Fibroblast of lung (primary cell): ENCODE measurements around the gene HACL1. TPM values are rescaled to one million over a fixed set of nuclear protein-coding genes. Genes with fewer than 3 reads are reported as not detected.

ENCODE experiments used
- DNase-seq, 2 donors: peaks; one replicate each; pipeline versions ENCODE4 v3.0.0 to v3.0.0-alpha.2; 2010; ENCODE audit warnings: low read depth in 2 of 2
- H2AFZ ChIP-seq: 2 replicates; pipeline ENCODE4 v1.5.1; 2012; ENCODE audit warnings: low read length, control low read depth, inconsistent platforms
- H3K27ac ChIP-seq: 2 replicates; pipeline ENCODE4 v1.5.1; 2011; ENCODE audit warnings: low read length, control low read depth; ENCODE audit not compliant: insufficient read depth
- H3K27me3 ChIP-seq: 2 replicates; pipeline ENCODE4 v1.5.1; 2011; ENCODE audit warnings: mild to moderate bottlenecking, low read length; ENCODE audit not compliant: control insufficient read depth, insufficient read depth
- H3K36me3 ChIP-seq: 2 replicates; pipeline ENCODE4 v1.5.1; 2011; ENCODE audit warnings: low read length; ENCODE audit not compliant: control insufficient read depth, insufficient read depth
- H3K4me1 ChIP-seq: 2 replicates; pipeline ENCODE4 v1.5.1; 2011; ENCODE audit warnings: low read length; ENCODE audit not compliant: control insufficient read depth, insufficient read depth; ENCODE audit errors: extremely low read depth
- H3K4me2 ChIP-seq: 2 replicates; pipeline ENCODE4 v1.5.1; 2011; ENCODE audit warnings: low read length, control low read depth; ENCODE audit not compliant: insufficient read depth; ENCODE audit errors: extremely low read depth
- H3K4me3 ChIP-seq, 4 experiments: fragments of 200-600 bp in 1 of 4; sonication (generic) in 1 of 4; replicated peaks in 1 of 4; 2 replicates each; pipeline ENCODE4 v1.5.1; 2011 to 2016; ENCODE audit warnings: low read length in 4 of 4, low read depth in 3 of 4, mild to moderate bottlenecking in 3 of 4, control low read depth in 2 of 4, inconsistent platforms in 1 of 4, mixed read lengths in 1 of 4; ENCODE audit not compliant: insufficient read depth in 1 of 4; ENCODE audit errors: control extremely low read depth in 1 of 4
- H3K79me2 ChIP-seq: 2 replicates; pipeline ENCODE4 v1.5.1; 2012; ENCODE audit warnings: mild to moderate bottlenecking, low read length, inconsistent platforms; ENCODE audit not compliant: control insufficient read depth, insufficient read depth
- H3K9ac ChIP-seq: 2 replicates; pipeline ENCODE4 v1.5.1; 2011; ENCODE audit warnings: mild to moderate bottlenecking, low read length, control low read depth; ENCODE audit not compliant: insufficient read depth
- H3K9me3 ChIP-seq: 2 replicates; pipeline ENCODE4 v1.5.1; 2012; ENCODE audit warnings: low read depth, low read length; ENCODE audit not compliant: control insufficient read depth, insufficient read depth
- H4K20me1 ChIP-seq: 2 replicates; pipeline ENCODE4 v1.5.1; 2011; ENCODE audit warnings: low read length; ENCODE audit not compliant: control insufficient read depth, insufficient read depth; ENCODE audit errors: extremely low read depth
- CTCF ChIP-seq, 2 donors: IDR thresholded peaks in 1 of 2; conservative IDR thresholded peaks in 1 of 2; 1 replicate in 1 of 2; 2 replicates in 1 of 2; pipeline ENCODE4 v1.5.1; 2011 to 2012; ENCODE audit warnings: low read length in 2 of 2, control low read depth in 1 of 2, inconsistent platforms in 1 of 2, low read depth in 1 of 2, mild to moderate bottlenecking in 1 of 2
- EZH2 ChIP-seq: IDR thresholded peaks from 2 replicates; pipeline ENCODE4 v1.5.1; 2012; ENCODE audit warnings: low read length, control low read depth, mild to moderate bottlenecking; ENCODE audit errors: missing control alignments
- polyA plus RNA-seq, 2 donors: library from polyadenylated mRNA; depleted of rRNA in 1 of 2; stranded (reverse) in 1 of 2; unstranded in 1 of 2; fragments of >200 nt; gene quantifications; 2 replicates each; pipeline ENCODE4 v1.2.1, GENCODE V29; 2011 to 2012; ENCODE audit warnings: missing spikeins in 1 of 2
- total RNA-seq: library from RNA; depleted of rRNA; stranded (reverse); fragments of >200 nt; gene quantifications from 2 replicates; pipeline ENCODE4 v1.2.1, GENCODE V29; 2014

Gene HACL1
- total and polyA plus RNA-seq, 2 donors (not counting 1 experiment from before 2014, with no cell fraction given): 16.0 to 20.6 TPM

DNA sequence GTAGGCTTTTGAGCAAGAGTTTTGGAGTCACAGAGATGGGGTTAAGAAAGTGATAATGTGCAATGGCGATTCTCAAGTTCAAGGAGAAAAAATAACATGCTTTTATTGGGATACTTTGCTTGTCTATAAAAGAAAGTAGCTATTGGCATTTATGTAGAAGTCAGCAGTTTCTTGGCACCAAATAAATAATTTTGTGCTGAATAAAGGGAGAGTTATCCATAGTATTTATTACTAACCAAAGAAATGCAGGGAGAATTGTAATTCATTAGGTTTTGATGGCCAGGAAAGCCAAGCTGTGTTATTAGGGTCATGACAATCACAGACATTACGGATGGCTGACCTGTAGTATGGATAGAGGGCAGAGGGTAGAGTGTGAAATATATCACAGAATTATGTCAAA lies 33.3 kb upstream of the HACL1 start:
- H2AFZ ChIP-seq: no peak overlapping the region
- DNase-seq: peak in 1 of 2 donors; percentile 54
- H3K27me3 ChIP-seq: no peaks in the 10 kb centered on the region
- H3K36me3 ChIP-seq: no peaks in the 10 kb centered on the region
- H4K20me1 ChIP-seq: no peaks in the 10 kb centered on the region
- no peaks in the 10 kb centered on the region for H3K9me3 ChIP-seq
- no peaks in the 10 kb centered on the region for H3K79me2 ChIP-seq
- TF ChIP-seq EZH2 (no peak), CTCF (conservative IDR thresholded peaks at IDR 0.05 in 1 of 2, IDR thresholded peaks at IDR 0.05 in 1 of 2; ENCODE audit: low read depth in 1 of 2, low read length in 2 of 2) (no peak)
- H3K27ac ChIP-seq: peak overlapping the region; percentile 96
- H3K4me2 ChIP-seq: no peak overlapping the region
- no peak overlapping the region for H3K9ac ChIP-seq
- no peak overlapping the region for H3K4me3 ChIP-seq
- H3K4me1 ChIP-seq: peaks cover 40% of the 10 kb centered on the region

GRCh38 chr3:15633766-15634598 lies 32.6 kb upstream of the HACL1 start:
- Histone ChIP-seq H2AFZ (no peak overlapping the region), H3K36me3 (no peaks in the 10 kb centered on the region), H4K20me1 (no peaks in the 10 kb centered on the region), H3K4me1 (peaks cover 40% of the 10 kb centered on the region), H3K9me3 (no peaks in the 10 kb centered on the region), H3K4me3 (no peak overlapping the region), H3K4me2 (peak overlapping the region; percentile 33), H3K27me3 (no peaks in the 10 kb centered on the region), H3K9ac (no peak overlapping the region), H3K79me2 (no peaks in the 10 kb centered on the region), H3K27ac (peak overlapping the region; percentile 96)
- DNase-seq: peak; percentile 19 to 59
- TF ChIP-seq CTCF (conservative IDR thresholded peaks at IDR 0.05 in 1 of 2, IDR thresholded peaks at IDR 0.05 in 1 of 2; ENCODE audit: low read depth in 1 of 2, low read length in 2 of 2) (no peak), EZH2 (no peak)

DNA sequence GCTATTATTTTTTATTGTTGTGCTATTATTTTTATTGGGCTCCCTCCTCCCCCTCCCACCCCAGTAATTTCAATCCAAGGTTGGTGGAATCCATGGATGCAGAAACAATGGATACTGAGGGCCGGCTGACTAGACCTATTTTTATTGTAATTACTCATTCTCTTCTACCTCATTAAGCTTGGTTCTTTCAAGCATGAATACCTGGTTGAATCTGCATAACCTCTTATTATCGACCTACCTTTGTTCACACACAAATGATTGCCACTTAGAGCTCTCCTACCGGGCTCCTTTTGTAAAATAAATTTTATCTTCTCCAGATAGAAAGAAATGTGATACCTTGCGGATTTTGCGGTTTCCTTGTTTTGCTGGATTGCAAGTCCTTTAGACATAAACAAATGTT lies 31.8 kb upstream of the HACL1 start:
- Histone ChIP-seq H3K4me2 (no peak overlapping the region), H3K27me3 (no peaks in the 10 kb centered on the region), H3K9me3 (no peaks in the 10 kb centered on the region), H2AFZ (no peak overlapping the region), H3K9ac (no peak overlapping the region), H3K27ac (no peak overlapping the region), H4K20me1 (no peaks in the 10 kb centered on the region), H3K4me3 (no peak overlapping the region), H3K36me3 (no peaks in the 10 kb centered on the region), H3K79me2 (no peaks in the 10 kb centered on the region), H3K4me1 (peaks cover 40% of the 10 kb centered on the region)
- DNase-seq: no peak
- TF ChIP-seq CTCF (conservative IDR thresholded peaks at IDR 0.05 in 1 of 2, IDR thresholded peaks at IDR 0.05 in 1 of 2; ENCODE audit: low read depth in 1 of 2, low read length in 2 of 2) (no peak), EZH2 (no peak)
